HepG2 (cell line): ENCODE results near the gene CITED2. TPM values are rescaled to one million over a fixed set of nuclear protein-coding genes. Genes with fewer than 3 reads are reported as not detected.

ENCODE experiments used
- ATAC-seq: fragments of 200-7000 bp; cut with Tn5 transposase; 3 replicates; pipeline ENCODE4 v1.9.1; 2020; ENCODE audit warnings: mild to moderate bottlenecking, moderate library complexity
- BruUV-seq: library from RNA; stranded (reverse); fragments of 400-500 nt; replicated peaks from 2 replicates; lab custom pipeline; 2021; lab: Mats Ljungman, UMichigan
- CTCF ChIA-PET: fragments of 300-600 bp; formaldehyde crosslinking; extraction: SDS; loops from one replicate; lab custom pipeline; 2021; ENCODE audit warnings: low total read pairs, inconsistent platforms, low intra/inter-chr PET ratio; lab: Yijun Ruan, JAX
- POLR2A ChIA-PET: fragments of 350-600 bp; sonication (Branson Sonifier 250); formaldehyde crosslinking; loops from one replicate; lab custom pipeline; 2020; ENCODE audit warnings: antibody characterized with exemption, inconsistent platforms; lab: Yijun Ruan, JAX
- DNase-seq: peaks from one replicate; pipeline ENCODE4 v3.0.0-alpha.2; 2015; ENCODE audit warnings: low spot score
- FAIRE-seq: peaks from 3 replicates; lab custom pipeline; 2011; peaks lifted over from hg19 to GRCh38; lab: Jason Lieb, UNC
- H2AFZ ChIP-seq: one replicate; pipeline ENCODE4 v1.6.1; 2011; ENCODE audit warnings: low read length, inconsistent platforms
- H3K27ac ChIP-seq: fragments of 300-600 bp; 3 replicates; pipeline ENCODE4 v1.8.0; 2011; ENCODE audit warnings: mixed run types, mild to moderate bottlenecking, mixed read lengths, low read length, inconsistent platforms; ENCODE audit not compliant: insufficient read depth; ENCODE audit errors: extremely low read length
- H3K27me3 ChIP-seq, 2 experiments: fragments of 200-600 bp in 1 of 2; 2 replicates in 1 of 2; 3 replicates in 1 of 2; pipeline versions ENCODE4 v1.6.0 to v1.8.0; 2011; ENCODE audit warnings: low read length in 2 of 2, mild to moderate bottlenecking in 2 of 2, moderate library complexity in 2 of 2, inconsistent platforms in 1 of 2; ENCODE audit not compliant: insufficient read depth in 2 of 2, control insufficient read depth in 1 of 2
- H3K36me3 ChIP-seq, 2 experiments: fragments of 200-600 bp in 1 of 2; replicated peaks in 1 of 2; 2 replicates in 1 of 2; 3 replicates in 1 of 2; pipeline versions ENCODE4 v1.5.1 to v1.8.0; 2011; ENCODE audit warnings: low read length in 2 of 2, inconsistent platforms in 1 of 2; ENCODE audit not compliant: insufficient read depth in 2 of 2, control insufficient read depth in 1 of 2
- H3K4me1 ChIP-seq: 2 replicates; pipeline ENCODE4 v1.5.1; 2012; ENCODE audit warnings: low read length, inconsistent platforms; ENCODE audit not compliant: insufficient read depth
- H3K4me2 ChIP-seq: 2 replicates; pipeline ENCODE4 v1.6.0; 2011; ENCODE audit warnings: low read depth, low read length, inconsistent platforms
- H3K4me3 ChIP-seq, 3 experiments: fragments of 200-600 bp in 1 of 3; sonication (generic), shearing (Covaris generic) in 1 of 3; replicated peaks in 1 of 3; 2 replicates each; pipeline ENCODE4 v1.5.1; 2011 to 2016; ENCODE audit warnings: low read length in 3 of 3, inconsistent platforms in 2 of 3, low read depth in 2 of 3, mild to moderate bottlenecking in 2 of 3, control low read depth in 1 of 3, mixed read lengths in 1 of 3; ENCODE audit not compliant: insufficient read depth in 1 of 3
- H3K79me2 ChIP-seq: one replicate; pipeline ENCODE4 v1.6.1; 2011; ENCODE audit warnings: low read length, inconsistent platforms; ENCODE audit not compliant: insufficient read depth
- H3K9ac ChIP-seq: 2 replicates; pipeline ENCODE4 v1.6.0; 2011; ENCODE audit warnings: mild to moderate bottlenecking, low read depth, low read length, inconsistent platforms; ENCODE audit not compliant: insufficient read depth
- H3K9me3 ChIP-seq: 2 replicates; pipeline ENCODE4 v1.5.1; 2012; ENCODE audit warnings: mild to moderate bottlenecking, low read length
- H4K20me1 ChIP-seq: 2 replicates; pipeline ENCODE4 v1.6.0; 2011; ENCODE audit warnings: inconsistent platforms, mild to moderate bottlenecking, low read length, moderate library complexity; ENCODE audit not compliant: insufficient read depth
- KAT2B ChIP-seq: fragments of 150-350 bp; IDR thresholded peaks from 2 replicates; pipeline ENCODE4 v1.6.1; 2014; ENCODE audit warnings: low read depth, low read length, borderline replicate concordance
- PHF8 ChIP-seq: sonication (generic); formaldehyde crosslinking; IDR thresholded peaks from 2 replicates; pipeline ENCODE4 v1.5.0; 2020; ENCODE audit warnings: missing genetic modification reagents
- ZFP1 ChIP-seq: IDR thresholded peaks from 2 replicates; pipeline ENCODE4 v1.6.1; 2016
- ZNF160 ChIP-seq: sonication (generic); formaldehyde crosslinking; IDR thresholded peaks from 2 replicates; pipeline ENCODE4 v1.8.0; 2022; ENCODE audit warnings: mild to moderate bottlenecking, inconsistent platforms, missing genetic modification reagents
- ZNF552 ChIP-seq: sonication (generic); formaldehyde crosslinking; IDR thresholded peaks from 2 replicates; pipeline ENCODE4 v1.9.0; 2022; ENCODE audit warnings: missing genetic modification reagents, mild to moderate bottlenecking, borderline replicate concordance
- WGBS: methylation state at CpG from one replicate; pipeline ENCODE4 v1.1.6; 2017; ENCODE audit warnings: low lambda C conversion rate; 5-methylcytosine and 5-hydroxymethylcytosine counted together
- in situ Hi-C: cut with HindIII; loops from 2 replicates; pipeline ENCODE4 v1.10.0; 2017; ENCODE audit warnings: low pct_unique_long_range_greater_than_20kb; ENCODE audit not compliant: extremely low pct_ligation_motif_present
- intact Hi-C: fragments of 100-400 bp; cut with micrococcal nuclease; formaldehyde crosslinking; loops from one replicate; pipeline ENCODE4 v1.10.0; 2022; ENCODE audit not compliant: unreplicated experiment
- polyA plus RNA-seq, 8 experiments: library from polyadenylated mRNA; depleted of rRNA in 3 of 8; stranded (reverse) in 7 of 8; unstranded in 1 of 8; fragments of >200 nt; fragmentation: Illumina TruSeq in 4 of 8; extraction: Trizol in 4 of 8; gene quantifications; 2 replicates each; pipeline versions ENCODE4 v1.2.1 to v1.2.3, GENCODE V29; 2011 to 2016; ENCODE audit warnings: low read depth in 4 of 8, missing spikeins in 1 of 8, mixed read lengths in 1 of 8; ENCODE audit not compliant: insufficient read depth in 1 of 8
- total RNA-seq, 5 experiments: library from RNA; depleted of rRNA; stranded (reverse); fragments of >200 nt; fragmentation: Illumina TruSeq; extraction: Trizol; gene quantifications; 2 replicates each; pipeline ENCODE4 v1.2.3, GENCODE V29; 2016; ENCODE audit warnings: low read depth in 1 of 5
- TF ChIP-seq, protein P1 (sequence below): sonication (generic); formaldehyde crosslinking; IDR thresholded peaks from 2 replicates; pipeline ENCODE4 v1.4.0; 2020; ENCODE audit warnings: mild to moderate bottlenecking, missing genetic modification reagents

The CITED2 gene
- total and polyA plus RNA-seq, 2 of the 13 experiments (the other 11 are each of a cell fraction or from before 2014, with no cell fraction given), result 17.6 to 57.2 TPM

DNA sequence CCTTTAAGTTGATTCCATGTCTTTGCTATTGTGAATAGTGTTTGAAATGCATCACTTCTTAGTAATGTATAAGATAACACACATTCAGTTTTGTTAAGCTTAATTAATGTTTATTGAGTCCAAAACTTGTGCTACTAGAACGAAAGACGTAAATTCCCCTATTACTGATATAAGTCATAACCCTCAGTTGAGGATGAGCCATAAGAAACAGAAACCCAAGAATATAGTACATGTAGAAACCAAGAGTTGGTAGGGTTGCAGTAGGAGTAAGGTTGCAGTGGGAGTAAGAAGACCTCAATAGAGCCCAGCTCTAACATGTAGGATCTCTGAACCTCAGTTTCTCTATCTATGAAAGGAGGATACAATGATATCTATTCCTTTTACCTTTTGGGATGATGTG, 19.3 kb downstream of the CITED2 start:
- in situ Hi-C loops, result loop anchor here (10.0 to 25.0 kb wide), 5 partner anchors 130 to 1557 kb away; no protein-coding TSS in a partner anchor
- 1% methylated on average over 2 of the region's 2 CpGs for WGBS

DNA sequence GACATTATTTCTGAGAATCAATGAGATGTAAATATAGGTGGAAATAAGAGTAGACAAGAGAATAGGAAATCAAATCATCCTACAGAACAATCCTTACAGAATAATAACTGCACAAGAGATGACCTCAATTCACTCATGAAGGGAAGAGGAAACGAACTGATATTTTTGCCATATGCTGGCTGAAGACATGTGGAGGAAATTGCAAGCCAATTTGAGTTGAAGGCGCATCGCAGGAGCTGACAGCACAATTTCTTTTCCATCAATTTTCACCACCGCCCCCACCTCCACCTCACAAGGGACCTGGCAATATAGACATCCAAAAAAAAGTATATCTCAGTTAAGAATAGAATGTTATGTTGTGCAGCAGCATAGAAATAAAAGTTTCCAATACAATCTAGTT, 20.3 kb downstream of the CITED2 start:
- Histone ChIP-seq H4K20me1 (no peaks in the 10 kb centered on the region), H3K4me1 (peaks cover 8% of the 10 kb centered on the region), H3K27me3 (no peaks in the 10 kb centered on the region), H3K9ac (no peak overlapping the region), H3K9me3 (no peaks in the 10 kb centered on the region), H2AFZ (no peak overlapping the region), H3K4me2 (no peak overlapping the region), H3K4me3 (no peak overlapping the region), H3K79me2 (no peaks in the 10 kb centered on the region), H3K36me3 (no peaks in the 10 kb centered on the region), H3K27ac (no peak overlapping the region)
- CTCF ChIA-PET, result no interaction called here
- no peak for FAIRE-seq
- in situ Hi-C loops (loop anchor here (10.0 to 25.0 kb wide), 5 partner anchors 129 to 1558 kb away; no protein-coding TSS in a partner anchor), intact Hi-C loops (no loop called here)
- TF ChIP-seq ZFP1, result no peak
- no peak for TF ChIP-seq KAT2B
- TF ChIP-seq, protein P1, sequence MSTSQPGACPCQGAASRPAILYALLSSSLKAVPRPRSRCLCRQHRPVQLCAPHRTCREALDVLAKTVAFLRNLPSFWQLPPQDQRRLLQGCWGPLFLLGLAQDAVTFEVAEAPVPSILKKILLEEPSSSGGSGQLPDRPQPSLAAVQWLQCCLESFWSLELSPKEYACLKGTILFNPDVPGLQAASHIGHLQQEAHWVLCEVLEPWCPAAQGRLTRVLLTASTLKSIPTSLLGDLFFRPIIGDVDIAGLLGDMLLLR, result no peak
- no peak for TF ChIP-seq ZNF160
- TF ChIP-seq PHF8 (CRISPR knock-in tag), result no peak
- no peak for DNase-seq
- 51% methylated on average over 4 of the region's 4 CpGs for WGBS
- POLR2A ChIA-PET, result no interaction called here
- no TSS peak for BruUV-seq
- ATAC-seq, result no peak

More for the DNA sequence above, 19.3 kb downstream of the CITED2 start:
- ChIA-PET CTCF (no interaction called here), POLR2A (no interaction called here)
- no peak for TF ChIP-seq ZNF552 (CRISPR knock-in tag)
- Histone ChIP-seq H3K9ac (no peak overlapping the region), H3K9me3 (no peaks in the 10 kb centered on the region), H4K20me1 (no peaks in the 10 kb centered on the region), H3K4me3 (no peak overlapping the region), H3K4me1 (peaks cover 8% of the 10 kb centered on the region), H2AFZ (no peak overlapping the region), H3K4me2 (no peak overlapping the region), H3K36me3 (no peaks in the 10 kb centered on the region), H3K27me3 (no peaks in the 10 kb centered on the region), H3K79me2 (no peaks in the 10 kb centered on the region), H3K27ac (no peak overlapping the region)
- intact Hi-C loops, result no loop called here
- no peak for FAIRE-seq
- ATAC-seq, result no peak
- no peak for DNase-seq
- no TSS peak for BruUV-seq
